ENCODE results near the gene MYO1A.

GRCh38 chr12:56987011-56987410 is 62.9 kb downstream of the MYO1A start:
- TF ChIP-seq EP300 (conservative IDR thresholded peaks at IDR 0.05; ENCODE audit: poor library complexity, severe bottlenecking): no peak
- no peak for TF ChIP-seq CTCF (IDR thresholded peaks at IDR 0.05; ENCODE audit: poor library complexity, severe bottlenecking)
- TF ChIP-seq RAD21 (conservative IDR thresholded peaks at IDR 0.05): no peak
- no peak for TF ChIP-seq POLR2AphosphoS5 (IDR thresholded peaks at IDR 0.05)
- TF ChIP-seq TAF1 (IDR thresholded peaks at IDR 0.05; ENCODE audit: low read depth): no peak
- no peak for TF ChIP-seq EZH2 (IDR thresholded peaks at IDR 0.05; ENCODE audit: borderline replicate concordance, insufficient read depth, low read length, poor library complexity, severe bottlenecking)
- TF ChIP-seq SMC3 (conservative IDR thresholded peaks at IDR 0.05; ENCODE audit: poor library complexity): no peak
